CMK (cell line): ENCODE data around the gene DCAF4.

Source experiments
- DNase-seq: peaks from one replicate; pipeline ENCODE4 v3.0.0-alpha.2; 2010; ENCODE audit warnings: low read depth

The DCAF4 gene

GRCh38 chr14:72894623-72895378 is 31.5 kb upstream of the DCAF4 start:
- DNase-seq, result no peak

GRCh38 chr14:72898448-72898847 is 27.8 kb upstream of the DCAF4 start:
- DNase-seq, result no peak

- no peak for DNase-seq
These were observed 24.9 kb upstream of the DCAF4 start for GRCh38 chr14:72901361-72901760.

- no peak for DNase-seq
These were observed 23.3 kb upstream of the DCAF4 start for GRCh38 chr14:72902801-72903530.

- DNase-seq, result no peak
These were observed 22.5 kb upstream of the DCAF4 start for GRCh38 chr14:72903716-72904115.

GRCh38 chr14:72904218-72904617 is 22.0 kb upstream of the DCAF4 start:
- no peak for DNase-seq

- DNase-seq, result no peak
These were observed 21.3 kb upstream of the DCAF4 start for GRCh38 chr14:72904840-72905561.

GRCh38 chr14:72906316-72906715 is 19.9 kb upstream of the DCAF4 start:
- DNase-seq, result no peak

- no peak for DNase-seq
These were observed 19.4 kb upstream of the DCAF4 start for GRCh38 chr14:72906879-72907278.

GRCh38 chr14:72907886-72908285 is 18.4 kb upstream of the DCAF4 start:
- DNase-seq, result no peak

- DNase-seq, result no peak
These were observed 17.1 kb upstream of the DCAF4 start for GRCh38 chr14:72909163-72909562.

- no peak for DNase-seq
These were observed 12.5 kb upstream of the DCAF4 start for GRCh38 chr14:72913809-72914208.

- no peak for DNase-seq
These were observed 10.1 kb upstream of the DCAF4 start for GRCh38 chr14:72916174-72916573.

GRCh38 chr14:72917094-72917802 is 9.0 kb upstream of the DCAF4 start:
- DNase-seq, result no peak

- DNase-seq, result no peak
These were observed 6.3 kb upstream of the DCAF4 start for GRCh38 chr14:72920008-72920407.

- no peak for DNase-seq
These were observed 4.9 kb upstream of the DCAF4 start for GRCh38 chr14:72921396-72921795.

- DNase-seq, result no peak
These were observed 1.9 kb upstream of the DCAF4 start for GRCh38 chr14:72924337-72924736.

- DNase-seq, result no peak
These were observed 999 bp upstream of the DCAF4 start for GRCh38 chr14:72925171-72925759.

GRCh38 chr14:72925815-72926291 is 411 bp upstream of the DCAF4 start:
- DNase-seq, result no peak

- no peak for DNase-seq
These were observed 2.6 kb downstream of the DCAF4 start for GRCh38 chr14:72928872-72929271.

- no peak for DNase-seq
These were observed 3.2 kb downstream of the DCAF4 start for GRCh38 chr14:72929316-72930080.
